ENCODE results near the gene TMEM140. TPM values are rescaled to one million over a fixed set of nuclear protein-coding genes. Genes with fewer than 3 reads are reported as not detected.

The TMEM140 gene
- total RNA-seq, 4 donors from 2014 or later = 2.7 to 11.0 (median 4.7) TPM

GRCh38 chr7:135177028-135177696 lies 29.3 kb downstream of the TMEM140 start:
- Histone ChIP-seq H3K9me3 (peaks cover 33% of the 10 kb centered on the region), H3K27ac (peak overlapping the region; percentile 46), H3K4me1 (peaks cover 6% of the 10 kb centered on the region), H3K36me3 (peaks cover 5% of the 10 kb centered on the region), H3K27me3 (no peaks in the 10 kb centered on the region), H3K4me3 (no peak overlapping the region)
- WGBS = 73% methylated on average over 9 of the region's 9 CpGs
- TF ChIP-seq POLR2AphosphoS5 (IDR thresholded peaks at IDR 0.05) (no peak), EP300 (IDR thresholded peaks at IDR 0.05) (no peak), POLR2A (IDR thresholded peaks at IDR 0.05) (no peak)
- TF ChIP-seq, protein P1, sequence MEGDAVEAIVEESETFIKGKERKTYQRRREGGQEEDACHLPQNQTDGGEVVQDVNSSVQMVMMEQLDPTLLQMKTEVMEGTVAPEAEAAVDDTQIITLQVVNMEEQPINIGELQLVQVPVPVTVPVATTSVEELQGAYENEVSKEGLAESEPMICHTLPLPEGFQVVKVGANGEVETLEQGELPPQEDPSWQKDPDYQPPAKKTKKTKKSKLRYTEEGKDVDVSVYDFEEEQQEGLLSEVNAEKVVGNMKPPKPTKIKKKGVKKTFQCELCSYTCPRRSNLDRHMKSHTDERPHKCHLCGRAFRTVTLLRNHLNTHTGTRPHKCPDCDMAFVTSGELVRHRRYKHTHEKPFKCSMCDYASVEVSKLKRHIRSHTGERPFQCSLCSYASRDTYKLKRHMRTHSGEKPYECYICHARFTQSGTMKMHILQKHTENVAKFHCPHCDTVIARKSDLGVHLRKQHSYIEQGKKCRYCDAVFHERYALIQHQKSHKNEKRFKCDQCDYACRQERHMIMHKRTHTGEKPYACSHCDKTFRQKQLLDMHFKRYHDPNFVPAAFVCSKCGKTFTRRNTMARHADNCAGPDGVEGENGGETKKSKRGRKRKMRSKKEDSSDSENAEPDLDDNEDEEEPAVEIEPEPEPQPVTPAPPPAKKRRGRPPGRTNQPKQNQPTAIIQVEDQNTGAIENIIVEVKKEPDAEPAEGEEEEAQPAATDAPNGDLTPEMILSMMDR (IDR thresholded peaks at IDR 0.05) = no peak
- no peak for DNase-seq (ENCODE audit: low spot score in 2 of 2)

DNA sequence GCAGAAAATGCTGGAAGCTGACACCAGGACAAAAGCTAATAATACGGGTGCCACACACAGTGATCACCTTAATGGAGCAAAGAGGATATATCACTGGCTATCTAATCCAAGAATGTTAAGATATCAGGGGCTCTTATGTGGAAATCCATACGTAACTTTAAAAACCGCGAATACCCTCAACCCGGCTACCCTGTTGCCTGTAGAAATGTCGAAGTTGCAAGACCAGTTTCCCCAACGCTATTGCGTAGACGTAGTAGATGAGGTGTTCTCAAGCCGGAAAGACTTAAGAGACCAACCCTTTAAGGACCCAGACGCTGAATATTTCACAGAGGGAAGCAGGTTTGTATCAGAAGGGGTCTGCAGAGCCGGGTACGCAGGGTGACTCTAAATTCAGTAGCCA lies 30.5 kb downstream of the TMEM140 start:
- Histone ChIP-seq H3K27ac (no peak overlapping the region), H3K27me3 (no peaks in the 10 kb centered on the region), H3K4me3 (no peak overlapping the region), H3K36me3 (peaks cover 17% of the 10 kb centered on the region), H3K4me1 (peaks cover 6% of the 10 kb centered on the region), H3K9me3 (peaks cover 44% of the 10 kb centered on the region)
- TF ChIP-seq POLR2A (IDR thresholded peaks at IDR 0.05) (no peak), EP300 (IDR thresholded peaks at IDR 0.05) (no peak), POLR2AphosphoS5 (IDR thresholded peaks at IDR 0.05) (no peak)
- TF ChIP-seq, protein P1 (IDR thresholded peaks at IDR 0.05) = no peak
- 94% methylated on average over 13 of the region's 13 CpGs for WGBS
- DNase-seq (ENCODE audit: low spot score in 2 of 2) = no peak

- Histone ChIP-seq H3K27me3 (no peaks in the 10 kb centered on the region), H3K4me3 (no peak overlapping the region), H3K9me3 (peaks cover 50% of the 10 kb centered on the region), H3K36me3 (peaks cover 27% of the 10 kb centered on the region), H3K27ac (no peak overlapping the region), H3K4me1 (peaks cover 6% of the 10 kb centered on the region)
- TF ChIP-seq, protein P1 (IDR thresholded peaks at IDR 0.05) = no peak
- TF ChIP-seq EP300 (IDR thresholded peaks at IDR 0.05) (no peak), POLR2AphosphoS5 (IDR thresholded peaks at IDR 0.05) (no peak), POLR2A (IDR thresholded peaks at IDR 0.05) (no peak)
- 85% methylated on average over 6 of the region's 8 CpGs for whole genome bisulfite sequencing
- peak in 1 of 2 donors; percentile 37 for DNase-seq (ENCODE audit: low spot score in 2 of 2)
These were observed 31.6 kb downstream of the TMEM140 start for GRCh38 chr7:135179321-135179925.

GRCh38 chr7:135180122-135180521 lies 32.2 kb downstream of the TMEM140 start:
- Histone ChIP-seq H3K4me3 (no peak overlapping the region), H3K27me3 (no peaks in the 10 kb centered on the region), H3K9me3 (peaks cover 50% of the 10 kb centered on the region), H3K27ac (no peak overlapping the region), H3K4me1 (peaks cover 6% of the 10 kb centered on the region), H3K36me3 (peaks cover 34% of the 10 kb centered on the region)
- no peak for TF ChIP-seq POLR2A (IDR thresholded peaks at IDR 0.05)
- TF ChIP-seq, protein P1 (IDR thresholded peaks at IDR 0.05) = no peak
- no peak for TF ChIP-seq EP300 (IDR thresholded peaks at IDR 0.05)
- TF ChIP-seq POLR2AphosphoS5 (IDR thresholded peaks at IDR 0.05) = no peak
- DNase-seq (ENCODE audit: low spot score in 2 of 2) = peak in 1 of 2 donors; percentile 38
- 98% methylated on average over 5 of the region's 5 CpGs for WGBS

DNA sequence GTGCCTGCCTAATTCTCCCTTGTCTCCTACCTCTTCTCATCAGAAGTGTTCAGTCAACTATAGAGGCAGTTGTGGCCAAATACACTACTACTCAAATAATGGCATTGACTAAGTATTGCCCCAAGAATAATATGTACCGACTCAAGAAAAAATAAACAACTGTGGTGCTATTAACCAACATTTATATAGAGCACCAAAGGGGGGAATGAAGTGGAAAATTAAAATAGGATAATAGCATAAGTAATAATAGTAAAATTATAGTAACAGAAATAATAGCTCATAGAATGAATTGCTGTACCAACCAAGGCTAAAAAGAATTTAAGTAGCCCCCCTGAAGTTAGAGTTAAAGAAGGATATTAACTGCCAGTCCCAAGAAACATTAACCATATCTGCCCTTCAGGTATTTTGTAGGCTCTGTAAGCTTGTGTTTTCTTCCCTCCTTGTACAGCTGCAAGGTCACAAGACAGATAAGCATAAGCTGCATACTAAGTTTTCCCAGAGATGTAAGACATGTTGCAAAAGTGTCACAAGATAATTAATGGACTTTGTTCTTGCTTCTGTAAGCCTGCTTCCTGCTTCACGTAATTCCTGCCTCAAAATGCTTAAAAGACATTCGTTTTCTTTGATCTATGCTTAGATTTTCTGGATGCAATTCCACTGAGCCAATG lies 33.5 kb downstream of the TMEM140 start:
- Histone ChIP-seq H3K36me3 (peaks cover 47% of the 10 kb centered on the region), H3K9me3 (peaks cover 50% of the 10 kb centered on the region), H3K4me3 (no peak overlapping the region), H3K27ac (no peak overlapping the region), H3K4me1 (no peaks in the 10 kb centered on the region), H3K27me3 (no peaks in the 10 kb centered on the region)
- no peak for TF ChIP-seq EP300 (IDR thresholded peaks at IDR 0.05)
- TF ChIP-seq POLR2A (IDR thresholded peaks at IDR 0.05) = no peak
- TF ChIP-seq POLR2AphosphoS5 (IDR thresholded peaks at IDR 0.05) = no peak
- TF ChIP-seq, protein P1 (IDR thresholded peaks at IDR 0.05) = no peak
- 87% methylated on average over 3 of the region's 3 CpGs for WGBS
- DNase-seq (ENCODE audit: low spot score in 2 of 2) = no peak

Data from suprapubic skin (tissue), 4 donors.